Upper lobe of left lung (tissue), 6 donors: Measurements from ENCODE around the gene BET1. TPM values are rescaled to one million over a fixed set of nuclear protein-coding genes. Genes with fewer than 3 reads are reported as not detected.

Experiments
- ATAC-seq, 2 donors: fragments of 200-7000 bp; cut with Tn5 transposase; one replicate each; pipeline ENCODE4 v1.9.1; 2022; ENCODE audit warnings: mild to moderate bottlenecking in 2 of 2, moderate library complexity in 2 of 2; ENCODE audit not compliant: low FRiP score in 2 of 2
- DNase-seq, 2 donors: peaks; one replicate each; pipeline ENCODE4 v3.0.0-alpha.2; 2019 to 2020
- H3K27ac ChIP-seq, 4 donors: fragments of 200-600 bp; sonication (generic); one replicate each; pipeline ENCODE4 v1.5.1; 2016 to 2019
- H3K27me3 ChIP-seq, 4 donors: fragments of 200-600 bp; sonication (generic); one replicate each; pipeline ENCODE4 v1.5.1; 2017 to 2019
- H3K36me3 ChIP-seq, 4 donors: fragments of 200-600 bp; sonication (generic); one replicate each; pipeline ENCODE4 v1.5.1; 2016 to 2019
- H3K4me1 ChIP-seq, 4 donors: fragments of 200-600 bp; sonication (generic); one replicate each; pipeline ENCODE4 v1.5.1; 2018 to 2019
- H3K4me3 ChIP-seq, 4 donors: fragments of 200-600 bp; sonication (generic); one replicate each; pipeline ENCODE4 v1.5.1; 2017 to 2019; ENCODE audit warnings: mild to moderate bottlenecking in 2 of 4, moderate library complexity in 1 of 4
- H3K9me3 ChIP-seq, 4 donors: fragments of 200-600 bp; sonication (generic); one replicate each; pipeline ENCODE4 v1.5.1; 2018 to 2019
- CTCF ChIP-seq, 6 experiments: fragments of 450-650 bp in 4 of 6; fragments of 200-600 bp in 2 of 6; sonication (generic) in 2 of 6; IDR thresholded peaks; one replicate each; pipeline ENCODE4 v1.5.1; 2016 to 2019; ENCODE audit warnings: antibody characterized with exemption in 6 of 6
- EP300 ChIP-seq, 4 donors: sonication (generic); formaldehyde crosslinking; IDR thresholded peaks; one replicate each; pipeline ENCODE4 v1.5.1; 2017; ENCODE audit warnings: antibody characterized with exemption in 4 of 4, control low read depth in 2 of 4
- POLR2A ChIP-seq, 4 donors: fragments of 450-650 bp; IDR thresholded peaks; one replicate each; pipeline ENCODE4 v1.5.1; 2016 to 2017; ENCODE audit warnings: antibody characterized with exemption in 4 of 4, mild to moderate bottlenecking in 2 of 4
- POLR2AphosphoS5 ChIP-seq, 2 donors: sonication (generic); formaldehyde crosslinking; IDR thresholded peaks; one replicate each; pipeline ENCODE4 v1.5.1; 2017; ENCODE audit warnings: antibody characterized with exemption in 2 of 2
- WGBS, 2 donors: methylation state at CpG; one replicate each; pipeline ENCODE4 v1.1.5; 2017 to 2018; 5-methylcytosine and 5-hydroxymethylcytosine counted together
- total RNA-seq, 6 donors: library from RNA; depleted of rRNA in 4 of 6; stranded (reverse); fragments of >200 nt in 4 of 6; gene quantifications; one replicate each; pipeline versions ENCODE4 v1.1.0 to v1.2.1, GENCODE V29; 2016 to 2021
- donor health status: DM: no; HTN: no; CAD: no; lungs with moderate emphysema.
- donor health status: DM: no; HTN: yes; CAD: no; lungs with severe emphysema.

The BET1 gene
- total RNA-seq, 6 donors from 2014 or later: 11.7 to 39.2 (median 21.1) TPM

DNA sequence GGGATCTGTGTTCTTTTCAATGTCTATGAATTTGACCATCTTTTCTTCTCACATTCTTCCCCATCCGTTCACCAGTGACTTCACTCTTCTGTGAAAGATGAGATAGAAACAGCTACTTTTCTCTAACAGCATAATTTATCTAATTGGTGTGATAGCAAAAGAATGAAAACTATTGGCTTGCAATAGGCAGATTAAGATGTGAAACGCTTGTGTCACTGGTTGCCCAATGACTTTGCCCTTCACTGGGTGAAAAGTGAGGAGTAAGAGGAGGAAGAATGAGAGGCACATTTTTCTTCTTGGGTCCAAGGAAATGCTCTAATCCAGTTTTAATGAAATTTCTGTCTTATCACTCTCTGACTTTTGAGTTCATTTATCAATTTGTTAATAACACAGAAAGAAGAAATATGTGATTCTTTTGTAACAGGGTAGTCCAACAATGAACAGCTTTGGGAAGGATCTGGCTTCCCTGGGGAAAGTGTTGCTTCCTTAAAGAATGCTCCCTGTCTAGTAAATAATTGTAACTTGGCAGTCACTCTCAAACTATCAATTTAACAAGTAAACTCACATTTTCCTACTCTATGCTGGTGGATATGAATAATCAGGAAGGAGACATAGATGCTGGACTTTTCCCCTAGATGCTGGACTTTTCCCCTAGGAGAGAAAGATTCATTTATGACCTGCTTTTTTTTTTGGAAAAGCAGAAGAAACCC is 35.1 kb downstream of the BET1 start:
- TF ChIP-seq CTCF (IDR thresholded peaks at IDR 0.05) (no peak), POLR2A (IDR thresholded peaks at IDR 0.05) (no peak), POLR2AphosphoS5 (IDR thresholded peaks at IDR 0.05) (no peak), EP300 (IDR thresholded peaks at IDR 0.05) (no peak)
- Histone ChIP-seq H3K27me3 (no peaks in the 10 kb centered on the region), H3K27ac (no peak overlapping the region), H3K4me1 (no peaks in the 10 kb centered on the region), H3K9me3 (no peaks in the 10 kb centered on the region), H3K36me3 (no peaks in the 10 kb centered on the region), H3K4me3 (no peak overlapping the region)
- ATAC-seq: no peak
- DNase-seq: no peak
- WGBS, 2 donors: 72 to 77% methylated on average over 2 of the region's 2 CpGs

- 81 to 89% methylated on average over 3 of the region's 3 CpGs for WGBS, 2 donors
- no peaks in the 10 kb centered on the region for H3K9me3 ChIP-seq
- TF ChIP-seq EP300 (IDR thresholded peaks at IDR 0.05): no peak
- TF ChIP-seq CTCF (IDR thresholded peaks at IDR 0.05): no peak
- TF ChIP-seq POLR2AphosphoS5 (IDR thresholded peaks at IDR 0.05): no peak
- no peak for TF ChIP-seq POLR2A (IDR thresholded peaks at IDR 0.05)
Observed at GRCh38 chr7:93964813-93965212, 39.3 kb downstream of the BET1 start.

DNA sequence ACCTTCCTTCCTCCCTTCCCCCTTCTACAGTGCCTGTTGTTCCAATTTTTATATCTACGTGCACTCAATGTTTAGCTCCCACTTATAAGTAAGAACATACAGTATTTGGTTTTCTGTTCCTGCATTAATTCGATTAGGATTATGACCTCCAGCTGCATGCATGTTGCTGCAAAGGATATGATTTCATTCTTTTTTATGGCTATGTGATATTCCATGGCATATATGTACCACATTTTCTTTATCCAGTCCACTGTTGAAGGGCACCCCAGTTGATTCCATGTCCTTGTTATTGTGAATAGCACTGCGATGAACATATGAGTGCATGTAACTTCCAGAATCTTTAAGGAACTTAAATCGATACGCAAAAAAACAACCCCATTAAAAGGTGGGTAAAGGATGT is 39.9 kb downstream of the BET1 start:
- DNase-seq (no peak), ATAC-seq (no peak)
- 92 to 95% methylated on average over 5 of the region's 5 CpGs for WGBS, 2 donors
- H3K36me3 ChIP-seq: no peaks in the 10 kb centered on the region
- no peaks in the 10 kb centered on the region for H3K27me3 ChIP-seq
- H3K4me3 ChIP-seq: no peak overlapping the region
- H3K4me1 ChIP-seq: no peaks in the 10 kb centered on the region
- no peak overlapping the region for H3K27ac ChIP-seq
- TF ChIP-seq EP300 (IDR thresholded peaks at IDR 0.05) (no peak), CTCF (IDR thresholded peaks at IDR 0.05) (no peak), POLR2A (IDR thresholded peaks at IDR 0.05) (no peak), POLR2AphosphoS5 (IDR thresholded peaks at IDR 0.05) (no peak)
- no peaks in the 10 kb centered on the region for H3K9me3 ChIP-seq

More at GRCh38 chr7:93964813-93965212, 39.3 kb downstream of the BET1 start:
- no peaks in the 10 kb centered on the region for H3K27me3 ChIP-seq
- ATAC-seq (no peak), DNase-seq (no peak)
- H3K4me3 ChIP-seq: no peak overlapping the region
- no peaks in the 10 kb centered on the region for H3K36me3 ChIP-seq
- H3K4me1 ChIP-seq: no peaks in the 10 kb centered on the region
- no peak overlapping the region for H3K27ac ChIP-seq

GRCh38 chr7:93960986-93961385 is 43.2 kb downstream of the BET1 start:
- H3K9me3 ChIP-seq: no peaks in the 10 kb centered on the region
- WGBS, 2 donors: 84 to 89% methylated on average over 3 of the region's 3 CpGs
- ATAC-seq (no peak), DNase-seq (no peak)
- H3K4me1 ChIP-seq: no peaks in the 10 kb centered on the region
- no peaks in the 10 kb centered on the region for H3K36me3 ChIP-seq
- H3K27ac ChIP-seq: no peak overlapping the region
- TF ChIP-seq CTCF (IDR thresholded peaks at IDR 0.05): no peak
- no peak for TF ChIP-seq POLR2A (IDR thresholded peaks at IDR 0.05)
- TF ChIP-seq EP300 (IDR thresholded peaks at IDR 0.05): no peak
- TF ChIP-seq POLR2AphosphoS5 (IDR thresholded peaks at IDR 0.05): no peak
- no peaks in the 10 kb centered on the region for H3K27me3 ChIP-seq
- no peak overlapping the region for H3K4me3 ChIP-seq

DNA sequence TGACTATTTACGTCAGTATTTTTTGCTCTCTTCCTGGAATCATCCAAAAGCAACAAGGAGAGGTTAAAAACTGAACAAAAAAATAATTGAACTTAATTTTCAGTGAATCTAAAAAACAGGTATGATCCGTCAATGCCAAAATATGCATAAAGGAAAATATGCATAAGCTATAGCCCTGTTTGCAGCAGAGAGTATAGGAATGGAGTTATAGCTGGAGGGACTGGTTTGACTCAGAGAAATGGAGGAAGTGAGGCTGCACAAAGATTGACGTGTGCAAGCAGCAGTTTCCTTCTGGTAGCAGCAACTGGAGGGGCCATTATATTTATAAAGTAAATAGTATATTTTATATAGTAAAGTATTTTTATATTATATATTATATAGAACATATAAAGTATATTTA is 45.5 kb downstream of the BET1 start:
- Histone ChIP-seq H3K27me3 (no peaks in the 10 kb centered on the region), H3K4me3 (no peak overlapping the region), H3K9me3 (no peaks in the 10 kb centered on the region), H3K4me1 (no peaks in the 10 kb centered on the region), H3K27ac (no peak overlapping the region), H3K36me3 (no peaks in the 10 kb centered on the region)
- ATAC-seq: no peak
- no peak for TF ChIP-seq CTCF (IDR thresholded peaks at IDR 0.05)
- no peak for TF ChIP-seq POLR2AphosphoS5 (IDR thresholded peaks at IDR 0.05)
- no peak for TF ChIP-seq EP300 (IDR thresholded peaks at IDR 0.05)
- no peak for TF ChIP-seq POLR2A (IDR thresholded peaks at IDR 0.05)
- WGBS, 2 donors: 78 to 83% methylated on average over 3 of the region's 3 CpGs
- DNase-seq: no peak
